ENCODE measurements around the gene TIAM1. TPM values are rescaled to one million over a fixed set of nuclear protein-coding genes. Genes with fewer than 3 reads are reported as not detected.
A peak's percentile ranks its signal among the peaks of the same experiment; 100 is the strongest.

Gene TIAM1
- total RNA-seq, 1 experiment from 2014 or later: 28.7 TPM

GRCh38 chr21:31221043-31221442 is 123.0 kb downstream of the TIAM1 start:
- Mint-ChIP-seq H3K27ac (0 out of 2 replicates have a peak overlapping the region, but pooled peaks have one; percentile 24), H3K9me3 (no peaks in the 10 kb centered on the region), H3K4me1 (peaks cover 13% of the 10 kb centered on the region), H3K4me3 (no peak overlapping the region), H3K27me3 (ENCODE audit: low read depth) (no peaks in the 10 kb centered on the region), H3K36me3 (0 out of 2 replicates have a peak, but pooled peaks cover 2% of the 10 kb centered on the region)
- ATAC-seq (no peak), DNase-seq (ENCODE audit: low spot score) (no peak)
- POLR2A ChIA-PET: interaction anchor here (1.0 kb wide), 1 partner anchor 112 kb away, joined by 3 read pairs; no protein-coding TSS in a partner anchor
- TF ChIP-seq CREB1 (CRISPR knock-in tag; IDR thresholded peaks at IDR 0.05) (no peak), ZNF425 (CRISPR knock-in tag; conservative IDR thresholded peaks at IDR 0.05) (no peak), ELF4 (CRISPR knock-in tag; IDR thresholded peaks at IDR 0.05; ENCODE audit: low read depth) (no peak), NFYB (CRISPR knock-in tag; conservative IDR thresholded peaks at IDR 0.05; ENCODE audit: low read depth) (no peak), CREM (CRISPR knock-in tag; IDR thresholded peaks at IDR 0.05) (no peak), ZNF416 (CRISPR knock-in tag; IDR thresholded peaks at IDR 0.05) (no peak), ESRRA (CRISPR knock-in tag; IDR thresholded peaks at IDR 0.05; ENCODE audit: borderline replicate concordance) (no peak), IRF2 (CRISPR knock-in tag; IDR thresholded peaks at IDR 0.05; ENCODE audit: borderline replicate concordance, low read depth) (no peak), MAX (CRISPR knock-in tag; IDR thresholded peaks at IDR 0.05) (no peak), FOXJ3 (CRISPR knock-in tag; IDR thresholded peaks at IDR 0.05; ENCODE audit: borderline replicate concordance) (no peak), GRHL2 (CRISPR knock-in tag; IDR thresholded peaks at IDR 0.05; ENCODE audit: insufficient replicate concordance, severe bottlenecking) (no peak)
- CTCF ChIA-PET: no interaction called here

GRCh38 chr21:31220575-31220974 is 123.5 kb downstream of the TIAM1 start:
- POLR2A ChIA-PET: interaction anchor here (1.0 kb wide), 1 partner anchor 113 kb away, joined by 3 read pairs; no protein-coding TSS in a partner anchor
- Mint-ChIP-seq H3K27ac (0 out of 2 replicates have a peak overlapping the region, but pooled peaks have one; percentile 24), H3K4me3 (no peak overlapping the region), H3K4me1 (peaks cover 16% of the 10 kb centered on the region), H3K36me3 (0 out of 2 replicates have a peak, but pooled peaks cover 2% of the 10 kb centered on the region), H3K9me3 (no peaks in the 10 kb centered on the region), H3K27me3 (ENCODE audit: low read depth) (no peaks in the 10 kb centered on the region)
- CTCF ChIA-PET: no interaction called here
- TF ChIP-seq ZBTB43 (CRISPR knock-in tag; IDR thresholded peaks at IDR 0.05) (no peak), ESRRA (CRISPR knock-in tag; IDR thresholded peaks at IDR 0.05; ENCODE audit: borderline replicate concordance) (no peak), ZNF317 (CRISPR knock-in tag; IDR thresholded peaks at IDR 0.05; ENCODE audit: borderline replicate concordance, low read depth) (no peak), NFYB (CRISPR knock-in tag; conservative IDR thresholded peaks at IDR 0.05; ENCODE audit: low read depth) (no peak), HMGA2 (CRISPR knock-in tag; IDR thresholded peaks at IDR 0.05) (no peak), ZNF416 (CRISPR knock-in tag; IDR thresholded peaks at IDR 0.05) (no peak), NR1H2 (CRISPR knock-in tag; IDR thresholded peaks at IDR 0.05) (no peak), RORB (CRISPR knock-in tag; IDR thresholded peaks at IDR 0.05) (no peak), ZMAT4 (CRISPR knock-in tag; IDR thresholded peaks at IDR 0.05) (no peak), GRHL2 (CRISPR knock-in tag; IDR thresholded peaks at IDR 0.05; ENCODE audit: insufficient replicate concordance, severe bottlenecking) (no peak), ZNF671 (CRISPR knock-in tag; IDR thresholded peaks at IDR 0.05) (no peak), RELA (CRISPR knock-in tag; IDR thresholded peaks at IDR 0.05; ENCODE audit: borderline replicate concordance) (no peak)
- DNase-seq (ENCODE audit: low spot score): no peak
- no peak for ATAC-seq

Data from WTC11 (cell line).